WTC11 (cell line): Measurements from ENCODE around the gene GATA2. TPM values are rescaled to one million over a fixed set of nuclear protein-coding genes. Genes with fewer than 3 reads are reported as not detected.

Source experiments
- ATAC-seq: fragments of 200-7000 bp; cut with Tn5 transposase; 2 replicates; pipeline ENCODE4 v1.10.0; 2021; ENCODE audit warnings: mild to moderate bottlenecking, moderate library complexity
- CTCF ChIA-PET: fragments of 300-600 bp; sonication (Branson Sonifier 250); formaldehyde crosslinking; loops from one replicate; lab custom pipeline; 2021; ENCODE audit warnings: antibody characterized with exemption; lab: Charles Lee
- POLR2A ChIA-PET: fragments of 350-600 bp; sonication (Branson Sonifier 250); formaldehyde crosslinking; loops from one replicate; lab custom pipeline; 2021; ENCODE audit warnings: antibody characterized with exemption; lab: Charles Lee
- DNase-seq: peaks from one replicate; pipeline ENCODE4 v3.0.0; 2021; ENCODE audit warnings: low spot score
- H3K27ac Mint-ChIP-seq: 2 replicates; pipeline ENCODE4 v1.8.0; 2021; ENCODE audit warnings: mixed read lengths
- H3K27me3 Mint-ChIP-seq: 2 replicates; pipeline ENCODE4 v1.8.0; 2021; ENCODE audit warnings: low read depth, mild to moderate bottlenecking, moderate library complexity, mixed read lengths
- H3K36me3 Mint-ChIP-seq: 2 replicates; pipeline ENCODE4 v1.8.0; 2021; ENCODE audit warnings: mixed read lengths
- H3K4me1 Mint-ChIP-seq: 2 replicates; pipeline ENCODE4 v1.8.0; 2022; ENCODE audit warnings: mixed read lengths
- H3K4me3 Mint-ChIP-seq: 2 replicates; pipeline ENCODE4 v1.8.0; 2021; ENCODE audit warnings: mild to moderate bottlenecking, moderate library complexity, mixed read lengths
- H3K9me3 Mint-ChIP-seq: 2 replicates; pipeline ENCODE4 v1.8.0; 2021; ENCODE audit warnings: mixed read lengths
- ATF3 ChIP-seq: sonication (generic); formaldehyde crosslinking; conservative IDR thresholded peaks from 2 replicates; pipeline ENCODE4 v1.8.1; 2022; ENCODE audit warnings: mild to moderate bottlenecking, missing genetic modification reagents
- JAZF1 ChIP-seq: fragments of 250-450 bp; sonication (Bioruptor Pico); IDR thresholded peaks from 2 replicates; pipeline ENCODE4 v1.9.0; 2021; ENCODE audit warnings: moderate library complexity, mild to moderate bottlenecking, inconsistent platforms
- OVOL2 ChIP-seq: fragments of 250-450 bp; sonication (Bioruptor Pico); IDR thresholded peaks from 2 replicates; pipeline ENCODE4 v1.9.0; 2021; ENCODE audit warnings: mild to moderate bottlenecking, borderline replicate concordance
- PRDM15 ChIP-seq: sonication (generic); formaldehyde crosslinking; IDR thresholded peaks from 2 replicates; pipeline ENCODE4 v1.8.0; 2022; ENCODE audit warnings: missing genetic modification reagents
- TEAD1 ChIP-seq: sonication (generic); formaldehyde crosslinking; IDR thresholded peaks from 2 replicates; pipeline ENCODE4 v1.8.0; 2022; ENCODE audit warnings: mild to moderate bottlenecking, missing genetic modification reagents
- ZNF138 ChIP-seq: sonication (generic); formaldehyde crosslinking; conservative IDR thresholded peaks from 2 replicates; pipeline ENCODE4 v1.8.1; 2022; ENCODE audit warnings: mild to moderate bottlenecking, moderate library complexity, missing genetic modification reagents
- ZNF396 ChIP-seq: fragments of 250-450 bp; sonication (Bioruptor Pico); IDR thresholded peaks from 2 replicates; pipeline ENCODE4 v1.8.0; 2021; ENCODE audit warnings: mild to moderate bottlenecking, moderate library complexity, borderline replicate concordance
- ZNF416 ChIP-seq: fragments of 250-450 bp; sonication (Bioruptor Pico); IDR thresholded peaks from 2 replicates; pipeline ENCODE4 v1.9.0; 2021; ENCODE audit warnings: mild to moderate bottlenecking, inconsistent platforms
- total RNA-seq: library from RNA; stranded (reverse); gene quantifications from 3 replicates; pipeline ENCODE4 v1.2.3, GENCODE V29; 2021
- TF ChIP-seq, protein P1 (sequence below): fragments of 250-450 bp; sonication (Bioruptor Pico); conservative IDR thresholded peaks from 2 replicates; pipeline ENCODE4 v1.9.0; 2021; ENCODE audit warnings: mild to moderate bottlenecking
- TF ChIP-seq, protein P2 (sequence below): sonication (generic); formaldehyde crosslinking; IDR thresholded peaks from 2 replicates; pipeline ENCODE4 v1.8.0; 2023; ENCODE audit warnings: missing genetic modification reagents, mild to moderate bottlenecking, borderline replicate concordance

GATA2 gene
- total RNA-seq, 1 experiment from 2014 or later, result 1.6 TPM

GRCh38 chr3:128496602-128497304 is 3.8 kb upstream of the GATA2 start (continued):
- TF ChIP-seq PRDM15 (CRISPR knock-in tag) (no peak), ZNF416 (CRISPR knock-in tag) (no peak)
- TF ChIP-seq, protein P1, sequence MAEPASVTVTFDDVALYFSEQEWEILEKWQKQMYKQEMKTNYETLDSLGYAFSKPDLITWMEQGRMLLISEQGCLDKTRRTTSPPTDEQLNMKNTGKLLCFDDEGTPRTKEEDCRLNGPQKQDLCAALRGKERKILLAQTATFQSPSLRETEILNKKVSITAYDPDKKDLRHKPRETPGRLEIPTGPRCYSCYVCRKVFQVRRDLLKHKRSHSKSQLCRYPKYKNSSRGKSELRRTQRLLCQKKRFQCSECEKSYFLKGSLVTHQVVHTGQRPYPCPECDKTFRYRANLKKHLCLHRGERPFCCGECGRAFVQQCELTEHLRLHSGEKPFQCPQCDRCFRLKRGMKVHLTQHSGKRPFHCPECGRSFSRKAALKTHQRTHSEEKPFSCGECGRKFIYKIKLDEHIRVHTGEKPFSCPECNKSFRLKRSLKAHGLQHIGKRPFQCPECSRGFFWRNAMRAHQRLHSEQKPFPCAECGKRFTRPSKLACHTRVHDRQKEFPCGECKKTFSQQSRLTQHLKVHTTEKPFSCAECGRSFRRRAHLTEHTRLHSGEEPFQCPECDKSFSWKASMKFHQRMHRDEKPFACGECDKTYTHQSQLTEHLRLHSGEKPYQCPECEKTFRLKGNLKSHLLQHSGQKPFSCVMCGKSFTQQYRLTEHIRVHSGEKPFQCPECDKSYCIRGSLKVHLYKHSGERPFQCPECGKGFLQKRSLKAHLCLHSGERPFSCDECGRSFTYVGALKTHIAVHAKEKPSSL (CRISPR knock-in tag), result no peak
- TF ChIP-seq, protein P2, sequence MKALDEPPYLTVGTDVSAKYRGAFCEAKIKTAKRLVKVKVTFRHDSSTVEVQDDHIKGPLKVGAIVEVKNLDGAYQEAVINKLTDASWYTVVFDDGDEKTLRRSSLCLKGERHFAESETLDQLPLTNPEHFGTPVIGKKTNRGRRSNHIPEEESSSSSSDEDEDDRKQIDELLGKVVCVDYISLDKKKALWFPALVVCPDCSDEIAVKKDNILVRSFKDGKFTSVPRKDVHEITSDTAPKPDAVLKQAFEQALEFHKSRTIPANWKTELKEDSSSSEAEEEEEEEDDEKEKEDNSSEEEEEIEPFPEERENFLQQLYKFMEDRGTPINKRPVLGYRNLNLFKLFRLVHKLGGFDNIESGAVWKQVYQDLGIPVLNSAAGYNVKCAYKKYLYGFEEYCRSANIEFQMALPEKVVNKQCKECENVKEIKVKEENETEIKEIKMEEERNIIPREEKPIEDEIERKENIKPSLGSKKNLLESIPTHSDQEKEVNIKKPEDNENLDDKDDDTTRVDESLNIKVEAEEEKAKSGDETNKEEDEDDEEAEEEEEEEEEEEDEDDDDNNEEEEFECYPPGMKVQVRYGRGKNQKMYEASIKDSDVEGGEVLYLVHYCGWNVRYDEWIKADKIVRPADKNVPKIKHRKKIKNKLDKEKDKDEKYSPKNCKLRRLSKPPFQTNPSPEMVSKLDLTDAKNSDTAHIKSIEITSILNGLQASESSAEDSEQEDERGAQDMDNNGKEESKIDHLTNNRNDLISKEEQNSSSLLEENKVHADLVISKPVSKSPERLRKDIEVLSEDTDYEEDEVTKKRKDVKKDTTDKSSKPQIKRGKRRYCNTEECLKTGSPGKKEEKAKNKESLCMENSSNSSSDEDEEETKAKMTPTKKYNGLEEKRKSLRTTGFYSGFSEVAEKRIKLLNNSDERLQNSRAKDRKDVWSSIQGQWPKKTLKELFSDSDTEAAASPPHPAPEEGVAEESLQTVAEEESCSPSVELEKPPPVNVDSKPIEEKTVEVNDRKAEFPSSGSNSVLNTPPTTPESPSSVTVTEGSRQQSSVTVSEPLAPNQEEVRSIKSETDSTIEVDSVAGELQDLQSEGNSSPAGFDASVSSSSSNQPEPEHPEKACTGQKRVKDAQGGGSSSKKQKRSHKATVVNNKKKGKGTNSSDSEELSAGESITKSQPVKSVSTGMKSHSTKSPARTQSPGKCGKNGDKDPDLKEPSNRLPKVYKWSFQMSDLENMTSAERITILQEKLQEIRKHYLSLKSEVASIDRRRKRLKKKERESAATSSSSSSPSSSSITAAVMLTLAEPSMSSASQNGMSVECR (CRISPR knock-in tag), result no peak
- TF ChIP-seq, all 79 proteins: peak for 5

- H3K4me1 Mint-ChIP-seq, result peaks cover 29% of the 10 kb centered on the region
- no peak for DNase-seq
- POLR2A ChIA-PET, result no interaction called here
- no peaks in the 10 kb centered on the region for H3K9me3 Mint-ChIP-seq
- H3K27me3 Mint-ChIP-seq, result peaks cover 96% of the 10 kb centered on the region
- CTCF ChIA-PET, result interaction anchor here (0.6 to 3.0 kb wide), 7 partner anchors 13 to 112 kb away, joined by 3 to 54 read pairs (median 11); no protein-coding TSS in a partner anchor
- H3K27ac Mint-ChIP-seq, result no peak overlapping the region
- H3K4me3 Mint-ChIP-seq, result peak overlapping the region; percentile 38
- no peaks in the 10 kb centered on the region for H3K36me3 Mint-ChIP-seq
- ATAC-seq, result no peak
- TF ChIP-seq, protein P2 (CRISPR knock-in tag), result no peak
- no peak for TF ChIP-seq PRDM15 (CRISPR knock-in tag)
- no peak for TF ChIP-seq TEAD1
- no peak for TF ChIP-seq ZNF138 (CRISPR knock-in tag)
- TF ChIP-seq ATF3 (CRISPR knock-in tag), result no peak
- TF ChIP-seq ZNF396 (CRISPR knock-in tag), result no peak
- no peak for TF ChIP-seq JAZF1 (CRISPR knock-in tag)
- no peak for TF ChIP-seq OVOL2 (CRISPR knock-in tag)
Observed at GRCh38 chr3:128496019-128496601, 3.1 kb upstream of the GATA2 start.
